HepG2 (cell line): ENCODE results near the gene ABCG1. TPM values are rescaled to one million over a fixed set of nuclear protein-coding genes. Genes with fewer than 3 reads are reported as not detected.

Experiments
- ATAC-seq: fragments of 200-7000 bp; cut with Tn5 transposase; 3 replicates; pipeline ENCODE4 v1.9.1; 2020; ENCODE audit warnings: mild to moderate bottlenecking, moderate library complexity
- BruUV-seq: library from RNA; stranded (reverse); fragments of 400-500 nt; replicated peaks from 2 replicates; lab custom pipeline; 2021; lab: Mats Ljungman, UMichigan
- CTCF ChIA-PET: fragments of 300-600 bp; formaldehyde crosslinking; extraction: SDS; loops from one replicate; lab custom pipeline; 2021; ENCODE audit warnings: low total read pairs, inconsistent platforms, low intra/inter-chr PET ratio; lab: Yijun Ruan, JAX
- POLR2A ChIA-PET: fragments of 350-600 bp; sonication (Branson Sonifier 250); formaldehyde crosslinking; loops from one replicate; lab custom pipeline; 2020; ENCODE audit warnings: antibody characterized with exemption, inconsistent platforms; lab: Yijun Ruan, JAX
- DNase-seq: peaks from one replicate; pipeline ENCODE4 v3.0.0-alpha.2; 2015; ENCODE audit warnings: low spot score
- FAIRE-seq: peaks from 3 replicates; lab custom pipeline; 2011; peaks lifted over from hg19 to GRCh38; lab: Jason Lieb, UNC
- H2AFZ ChIP-seq: one replicate; pipeline ENCODE4 v1.6.1; 2011; ENCODE audit warnings: low read length, inconsistent platforms
- H3K27ac ChIP-seq: fragments of 300-600 bp; 3 replicates; pipeline ENCODE4 v1.8.0; 2011; ENCODE audit warnings: mixed run types, mild to moderate bottlenecking, mixed read lengths, low read length, inconsistent platforms; ENCODE audit not compliant: insufficient read depth; ENCODE audit errors: extremely low read length
- H3K27me3 ChIP-seq, 2 experiments: fragments of 200-600 bp in 1 of 2; 2 replicates in 1 of 2; 3 replicates in 1 of 2; pipeline versions ENCODE4 v1.6.0 to v1.8.0; 2011; ENCODE audit warnings: low read length in 2 of 2, mild to moderate bottlenecking in 2 of 2, moderate library complexity in 2 of 2, inconsistent platforms in 1 of 2; ENCODE audit not compliant: insufficient read depth in 2 of 2, control insufficient read depth in 1 of 2
- H3K36me3 ChIP-seq, 2 experiments: fragments of 200-600 bp in 1 of 2; replicated peaks in 1 of 2; 2 replicates in 1 of 2; 3 replicates in 1 of 2; pipeline versions ENCODE4 v1.5.1 to v1.8.0; 2011; ENCODE audit warnings: low read length in 2 of 2, inconsistent platforms in 1 of 2; ENCODE audit not compliant: insufficient read depth in 2 of 2, control insufficient read depth in 1 of 2
- H3K4me1 ChIP-seq: 2 replicates; pipeline ENCODE4 v1.5.1; 2012; ENCODE audit warnings: low read length, inconsistent platforms; ENCODE audit not compliant: insufficient read depth
- H3K4me2 ChIP-seq: 2 replicates; pipeline ENCODE4 v1.6.0; 2011; ENCODE audit warnings: low read depth, low read length, inconsistent platforms
- H3K4me3 ChIP-seq, 3 experiments: fragments of 200-600 bp in 1 of 3; sonication (generic), shearing (Covaris generic) in 1 of 3; replicated peaks in 1 of 3; 2 replicates each; pipeline ENCODE4 v1.5.1; 2011 to 2016; ENCODE audit warnings: low read length in 3 of 3, inconsistent platforms in 2 of 3, low read depth in 2 of 3, mild to moderate bottlenecking in 2 of 3, control low read depth in 1 of 3, mixed read lengths in 1 of 3; ENCODE audit not compliant: insufficient read depth in 1 of 3
- H3K79me2 ChIP-seq: one replicate; pipeline ENCODE4 v1.6.1; 2011; ENCODE audit warnings: low read length, inconsistent platforms; ENCODE audit not compliant: insufficient read depth
- H3K9ac ChIP-seq: 2 replicates; pipeline ENCODE4 v1.6.0; 2011; ENCODE audit warnings: mild to moderate bottlenecking, low read depth, low read length, inconsistent platforms; ENCODE audit not compliant: insufficient read depth
- H3K9me3 ChIP-seq: 2 replicates; pipeline ENCODE4 v1.5.1; 2012; ENCODE audit warnings: mild to moderate bottlenecking, low read length
- H4K20me1 ChIP-seq: 2 replicates; pipeline ENCODE4 v1.6.0; 2011; ENCODE audit warnings: inconsistent platforms, mild to moderate bottlenecking, low read length, moderate library complexity; ENCODE audit not compliant: insufficient read depth
- CHCHD3 ChIP-seq: sonication (generic); formaldehyde crosslinking; IDR thresholded peaks from 2 replicates; pipeline ENCODE4 v1.8.0; 2022; ENCODE audit warnings: mild to moderate bottlenecking, missing genetic modification reagents, moderate library complexity
- KAT2B ChIP-seq: fragments of 150-350 bp; IDR thresholded peaks from 2 replicates; pipeline ENCODE4 v1.6.1; 2014; ENCODE audit warnings: low read depth, low read length, borderline replicate concordance
- MIER3 ChIP-seq: IDR thresholded peaks from 2 replicates; pipeline ENCODE4 v1.6.1; 2016; ENCODE audit warnings: missing compliant biosample characterization, borderline replicate concordance
- RFXANK ChIP-seq: IDR thresholded peaks from 2 replicates; pipeline ENCODE4 v1.6.1; 2016
- WGBS: methylation state at CpG from one replicate; pipeline ENCODE4 v1.1.6; 2017; ENCODE audit warnings: low lambda C conversion rate; 5-methylcytosine and 5-hydroxymethylcytosine counted together
- in situ Hi-C: cut with HindIII; loops from 2 replicates; pipeline ENCODE4 v1.10.0; 2017; ENCODE audit warnings: low pct_unique_long_range_greater_than_20kb; ENCODE audit not compliant: extremely low pct_ligation_motif_present
- intact Hi-C: fragments of 100-400 bp; cut with micrococcal nuclease; formaldehyde crosslinking; loops from one replicate; pipeline ENCODE4 v1.10.0; 2022; ENCODE audit not compliant: unreplicated experiment
- polyA plus RNA-seq, 8 experiments: library from polyadenylated mRNA; depleted of rRNA in 3 of 8; stranded (reverse) in 7 of 8; unstranded in 1 of 8; fragments of >200 nt; fragmentation: Illumina TruSeq in 4 of 8; extraction: Trizol in 4 of 8; gene quantifications; 2 replicates each; pipeline versions ENCODE4 v1.2.1 to v1.2.3, GENCODE V29; 2011 to 2016; ENCODE audit warnings: low read depth in 4 of 8, missing spikeins in 1 of 8, mixed read lengths in 1 of 8; ENCODE audit not compliant: insufficient read depth in 1 of 8
- total RNA-seq, 5 experiments: library from RNA; depleted of rRNA; stranded (reverse); fragments of >200 nt; fragmentation: Illumina TruSeq; extraction: Trizol; gene quantifications; 2 replicates each; pipeline ENCODE4 v1.2.3, GENCODE V29; 2016; ENCODE audit warnings: low read depth in 1 of 5

ABCG1 gene
- total and polyA plus RNA-seq, 2 of the 13 experiments (the other 11 are each of a cell fraction or from before 2014, with no cell fraction given) = 0.04 TPM; not detected in 1

- H3K4me3 ChIP-seq = no peak overlapping the region
- H4K20me1 ChIP-seq = no peaks in the 10 kb centered on the region
- TF ChIP-seq MIER3 (CRISPR knock-in tag) = no peak
- TF ChIP-seq, all 625 proteins: peak for 0
- Histone ChIP-seq H3K4me1 (no peaks in the 10 kb centered on the region), H2AFZ (no peak overlapping the region), H3K27me3 (peaks cover 6 to 45% of the 10 kb centered on the region in 2 experiments), H3K9ac (no peak overlapping the region), H3K36me3 (no peaks in the 10 kb centered on the region), H3K79me2 (no peaks in the 10 kb centered on the region), H3K9me3 (no peaks in the 10 kb centered on the region), H3K27ac (no peak overlapping the region), H3K4me2 (no peak overlapping the region)
- CTCF ChIA-PET = no interaction called here
- peak; percentile 21; the same call in 1 of the 3 replicates for ATAC-seq
- FAIRE-seq = no peak
- intact Hi-C loops (no loop called here), in situ Hi-C loops (no loop called here)
- DNase-seq = no peak
- WGBS = 56% methylated on average over 16 of the region's 22 CpGs
- no TSS peak for BruUV-seq
- POLR2A ChIA-PET = no interaction called here
Measured at GRCh38 chr21:42280356-42281180, 61.6 kb downstream of the ABCG1 start.

GRCh38 chr21:42281181-42281680 lies 62.3 kb downstream of the ABCG1 start:
- Histone ChIP-seq H3K36me3 (no peaks in the 10 kb centered on the region), H3K4me3 (no peak overlapping the region), H3K9me3 (no peaks in the 10 kb centered on the region), H3K27me3 (peaks cover 6 to 52% of the 10 kb centered on the region in 2 experiments), H2AFZ (no peak overlapping the region), H3K4me1 (no peaks in the 10 kb centered on the region), H3K27ac (no peak overlapping the region), H4K20me1 (no peaks in the 10 kb centered on the region), H3K4me2 (no peak overlapping the region), H3K9ac (no peak overlapping the region), H3K79me2 (no peaks in the 10 kb centered on the region)
- DNase-seq (no peak), FAIRE-seq (no peak), ATAC-seq (no peak; the same call in 2 of the 3 replicates)
- in situ Hi-C loops = no loop called here
- no TSS peak for BruUV-seq
- WGBS = no CpG with 5 or more reads among the region's 12 CpGs
- intact Hi-C loops = no loop called here
- TF ChIP-seq RFXANK (CRISPR knock-in tag) (no peak), KAT2B (peak; percentile 49; the same call in 1 of the 2 replicates), CHCHD3 (CRISPR knock-in tag) (no peak)
- ChIA-PET POLR2A (no interaction called here), CTCF (no interaction called here)
